ENCODE measurements around the gene GDF11.

The GDF11 gene

GRCh38 chr12:55724226-55724939 is 18.5 kb upstream of the GDF11 start:
- H3K4me3 ChIP-seq (replicated peaks; ENCODE audit: low read depth, low read length), result no peak overlapping the region
- TF ChIP-seq, protein P1, sequence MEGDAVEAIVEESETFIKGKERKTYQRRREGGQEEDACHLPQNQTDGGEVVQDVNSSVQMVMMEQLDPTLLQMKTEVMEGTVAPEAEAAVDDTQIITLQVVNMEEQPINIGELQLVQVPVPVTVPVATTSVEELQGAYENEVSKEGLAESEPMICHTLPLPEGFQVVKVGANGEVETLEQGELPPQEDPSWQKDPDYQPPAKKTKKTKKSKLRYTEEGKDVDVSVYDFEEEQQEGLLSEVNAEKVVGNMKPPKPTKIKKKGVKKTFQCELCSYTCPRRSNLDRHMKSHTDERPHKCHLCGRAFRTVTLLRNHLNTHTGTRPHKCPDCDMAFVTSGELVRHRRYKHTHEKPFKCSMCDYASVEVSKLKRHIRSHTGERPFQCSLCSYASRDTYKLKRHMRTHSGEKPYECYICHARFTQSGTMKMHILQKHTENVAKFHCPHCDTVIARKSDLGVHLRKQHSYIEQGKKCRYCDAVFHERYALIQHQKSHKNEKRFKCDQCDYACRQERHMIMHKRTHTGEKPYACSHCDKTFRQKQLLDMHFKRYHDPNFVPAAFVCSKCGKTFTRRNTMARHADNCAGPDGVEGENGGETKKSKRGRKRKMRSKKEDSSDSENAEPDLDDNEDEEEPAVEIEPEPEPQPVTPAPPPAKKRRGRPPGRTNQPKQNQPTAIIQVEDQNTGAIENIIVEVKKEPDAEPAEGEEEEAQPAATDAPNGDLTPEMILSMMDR (IDR thresholded peaks at IDR 0.05; ENCODE audit: low read length, missing control alignments), result peak; percentile 65
- peak; percentile 74 for DNase-seq (ENCODE audit: low read depth)

DNA sequence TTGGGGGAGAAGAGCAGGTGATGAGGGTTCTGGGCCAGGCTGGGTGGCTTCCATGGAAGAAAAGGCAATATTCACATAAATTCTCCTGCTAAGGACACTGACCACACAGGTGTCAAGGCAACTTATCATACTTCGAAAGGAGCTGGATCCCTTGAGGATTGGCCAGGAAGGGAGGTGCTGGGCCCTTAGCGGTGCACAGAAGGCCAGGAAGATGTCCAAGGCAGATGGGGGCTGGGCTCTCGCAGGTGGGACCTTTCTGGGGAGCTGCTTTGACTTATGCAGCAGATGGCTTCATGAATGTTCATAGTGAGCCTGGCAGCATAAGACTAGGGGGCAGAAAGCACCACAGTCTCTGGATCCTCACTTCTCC is 18.0 kb upstream of the GDF11 start:
- DNase-seq (ENCODE audit: low read depth), result no peak
- H3K4me3 ChIP-seq (replicated peaks; ENCODE audit: low read depth, low read length), result no peak overlapping the region
- TF ChIP-seq, protein P1 (IDR thresholded peaks at IDR 0.05; ENCODE audit: low read length, missing control alignments), result no peak

DNA sequence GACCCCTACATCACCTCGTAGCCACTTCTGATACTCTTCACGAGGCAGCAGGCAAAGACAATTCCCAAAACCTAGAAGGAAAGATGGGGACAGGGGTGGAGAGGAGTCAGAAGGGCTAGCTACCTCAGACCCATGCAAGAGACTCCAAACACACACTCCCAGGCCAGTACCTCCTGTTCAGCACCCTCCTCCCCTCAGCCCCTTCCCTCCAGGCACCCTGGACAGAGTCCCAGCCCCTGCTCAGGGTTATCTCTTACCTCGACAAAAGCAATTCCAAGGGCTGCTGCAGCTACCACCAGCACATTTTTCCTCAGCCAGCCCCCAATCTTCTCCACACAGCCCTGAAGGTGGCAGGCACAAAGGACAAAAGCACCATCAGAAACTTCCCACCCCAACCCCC is 17.4 kb upstream of the GDF11 start:
- DNase-seq (ENCODE audit: low read depth), result no peak
- H3K4me3 ChIP-seq (replicated peaks; ENCODE audit: low read depth, low read length), result peak overlapping the region; percentile 25
- TF ChIP-seq, protein P1 (IDR thresholded peaks at IDR 0.05; ENCODE audit: low read length, missing control alignments), result no peak

DNA sequence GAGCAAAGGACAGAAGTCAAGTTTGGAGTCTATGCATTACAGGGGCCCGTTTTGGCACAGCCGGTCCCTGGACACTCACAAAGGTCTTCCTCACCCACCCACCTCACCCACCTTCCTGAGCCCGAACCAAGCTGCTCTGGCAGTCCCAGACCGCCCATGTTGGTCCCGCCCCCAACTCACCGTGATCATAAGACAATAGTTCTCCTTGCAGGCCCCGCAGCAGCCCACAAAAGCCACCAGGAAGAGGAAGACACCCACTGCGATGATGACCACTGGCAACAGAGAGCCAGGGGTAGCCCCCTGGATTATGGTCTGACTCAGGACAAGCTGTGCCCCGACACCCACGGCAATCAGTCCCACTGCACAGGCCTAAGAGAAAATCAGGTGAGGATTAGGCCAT is 16.0 kb upstream of the GDF11 start:
- TF ChIP-seq, protein P1 (IDR thresholded peaks at IDR 0.05; ENCODE audit: low read length, missing control alignments), result no peak
- H3K4me3 ChIP-seq (replicated peaks; ENCODE audit: low read depth, low read length), result peak overlapping the region; percentile 93
- no peak for DNase-seq (ENCODE audit: low read depth)

GRCh38 chr12:55727643-55728185 is 15.2 kb upstream of the GDF11 start:
- TF ChIP-seq, protein P1 (IDR thresholded peaks at IDR 0.05; ENCODE audit: low read length, missing control alignments), result no peak
- DNase-seq (ENCODE audit: low read depth), result peak; percentile 69

DNA sequence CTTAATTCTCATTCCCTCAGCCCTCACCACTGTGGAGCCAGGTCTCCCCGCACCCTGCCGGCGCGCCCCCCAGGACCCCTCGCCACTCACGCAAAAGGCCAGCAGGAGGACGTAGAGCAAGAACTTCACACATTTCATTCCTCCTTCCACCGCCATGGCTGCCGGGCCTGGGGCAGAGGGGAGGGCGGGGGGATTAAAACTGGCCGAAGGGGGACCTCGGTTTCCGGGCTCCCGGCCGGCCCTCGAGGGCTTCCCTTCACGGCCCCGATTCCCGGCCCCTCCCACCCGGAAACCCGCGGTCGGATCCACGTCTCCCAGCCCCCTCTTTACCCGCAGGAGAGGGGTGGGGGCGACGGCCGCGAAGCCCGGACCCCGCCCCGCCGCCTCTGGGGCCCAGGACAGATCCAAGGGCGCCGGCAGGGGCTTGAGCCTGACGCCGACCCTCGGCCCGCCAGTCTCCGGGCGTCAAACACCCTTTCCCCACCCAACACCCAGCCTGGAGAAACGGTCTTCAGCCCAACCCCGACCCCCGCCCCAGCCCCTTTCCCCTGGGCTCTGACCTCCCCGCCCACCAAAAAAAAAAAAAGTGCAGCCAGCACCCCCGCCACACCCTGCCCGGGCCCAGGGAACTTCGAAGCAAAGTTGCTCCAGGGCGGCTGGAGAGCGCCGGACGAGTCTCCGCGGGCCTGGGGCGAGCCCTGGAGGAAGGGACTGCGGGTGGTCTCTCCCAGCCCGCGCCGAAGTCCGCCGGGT is 14.6 kb upstream of the GDF11 start:
- peak; percentile 69 for DNase-seq (ENCODE audit: low read depth)
- H3K4me3 ChIP-seq (replicated peaks; ENCODE audit: low read depth, low read length), result peak overlapping the region; percentile 93

More at GRCh38 chr12:55727643-55728185, 15.2 kb upstream of the GDF11 start:
- H3K4me3 ChIP-seq (replicated peaks; ENCODE audit: low read depth, low read length), result peak overlapping the region; percentile 93

More for the DNA sequence above, 14.6 kb upstream of the GDF11 start:
- TF ChIP-seq, protein P1 (IDR thresholded peaks at IDR 0.05; ENCODE audit: low read length, missing control alignments), result no peak

Data from fibroblast of pulmonary artery (primary cell).